Naive B cell (primary cell): ENCODE measurements around the gene FOXO1. TPM values are rescaled to one million over a fixed set of nuclear protein-coding genes. Genes with fewer than 3 reads are reported as not detected.
"Not testable (repeated sequence)": the region's sequence is repeated elsewhere in the genome, so short reads cannot be mapped to it uniquely, and the experiment has no call there.

Source experiments
- ATAC-seq, 2 donors: fragments of 150-1000 bp; cut with Tn5 transposase; 2 replicates each; pipeline ENCODE4 v1.10.0; 2021; ENCODE audit warnings: low read depth in 2 of 2, mild to moderate bottlenecking in 2 of 2, moderate library complexity in 2 of 2
- DNase-seq: peaks from one replicate; pipeline ENCODE4 v3.0.0; 2022
- H3K27ac Mint-ChIP-seq, 6 donors: one replicate each; pipeline ENCODE4 v1.8.0; 2020 to 2022; ENCODE audit warnings: mild to moderate bottlenecking in 6 of 6, mixed read lengths in 6 of 6, moderate library complexity in 5 of 6, inconsistent platforms in 2 of 6
- H3K27me3 Mint-ChIP-seq, 3 donors: one replicate each; pipeline ENCODE4 v1.8.0; 2021 to 2022; ENCODE audit warnings: mixed read lengths in 3 of 3, mild to moderate bottlenecking in 1 of 3
- H3K36me3 Mint-ChIP-seq, 2 donors: one replicate each; pipeline ENCODE4 v1.8.0; 2020 to 2022; ENCODE audit warnings: mixed read lengths in 2 of 2, inconsistent platforms in 1 of 2, mild to moderate bottlenecking in 1 of 2
- H3K4me1 Mint-ChIP-seq, 3 donors: one replicate each; pipeline ENCODE4 v1.8.0; 2020 to 2022; ENCODE audit warnings: mixed read lengths in 3 of 3, inconsistent platforms in 1 of 3, mild to moderate bottlenecking in 1 of 3, moderate library complexity in 1 of 3
- H3K4me3 Mint-ChIP-seq, 8 donors: one replicate each; pipeline ENCODE4 v1.8.0; 2020 to 2022; ENCODE audit warnings: mild to moderate bottlenecking in 8 of 8, mixed read lengths in 8 of 8, moderate library complexity in 8 of 8, inconsistent platforms in 2 of 8
- H3K9me3 Mint-ChIP-seq, 7 donors: one replicate each; pipeline ENCODE4 v1.8.0; 2020 to 2022; ENCODE audit warnings: mixed read lengths in 7 of 7, mild to moderate bottlenecking in 5 of 7, inconsistent platforms in 2 of 7, moderate library complexity in 1 of 7
- polyA plus RNA-seq, 6 donors: library from polyadenylated mRNA; unstranded; fragments of 300-500 nt; fragmentation: Illumina TruSeq; gene quantifications; one replicate each; pipeline ENCODE4 v1.2.3, GENCODE V29; 2021; ENCODE audit warnings: low read depth in 6 of 6

The FOXO1 gene
- 100 to 1,000 TPM in 5 of 6 donors, 10 to 100 TPM in 1; 70.3 to 174 (median 117) TPM for polyA plus RNA-seq

- ATAC-seq, result peak; percentile 68 to 72
Observed at GRCh38 chr13:40666045-40666932, at the start of gene FOXO1. Gene FOXO1, minus strand, starts transcription at chr13:40666641. Its CDS starts 429 bp downstream, at chr13:40666212.

GRCh38 chr13:40714433-40714832 lies 48.0 kb upstream of the FOXO1 start:
- Mint-ChIP-seq H3K9me3 (peaks cover 10 to 24% (median 19%) of the 10 kb centered on the region in 7 donors), H3K36me3 (peaks cover 40 to 46% of the 10 kb centered on the region in 2 donors)
- not testable (repeated sequence) for ATAC-seq, H3K27ac Mint-ChIP-seq, H3K4me1 Mint-ChIP-seq, DNase-seq, H3K4me3 Mint-ChIP-seq, H3K27me3 Mint-ChIP-seq

More at GRCh38 chr13:40666045-40666932, at the start of gene FOXO1:
- Mint-ChIP-seq H3K36me3 (no peaks in the 10 kb centered on the region), H3K9me3 (peaks cover 0 to 2% (median 0%) of the 10 kb centered on the region in 7 donors), H3K4me3 (peak within 1 kb of the TSS; percentile 98 to 99 (median 99)), H3K27me3 (no peaks in the 10 kb centered on the region), H3K27ac (peak within 1 kb of the TSS; percentile 96 to 99 (median 98)), H3K4me1 (peaks cover 24 to 46% (median 43%) of the 10 kb centered on the region in 3 donors)
- peak; percentile 91 for DNase-seq

- ATAC-seq (no peak), DNase-seq (no peak)
- Mint-ChIP-seq H3K9me3 (peaks cover 22 to 52% (median 39%) of the 10 kb centered on the region in 7 donors), H3K36me3 (peaks cover 13 to 30% of the 10 kb centered on the region in 2 donors), H3K4me3 (no peak overlapping the region), H3K4me1 (peaks cover 3 to 7% (median 4%) of the 10 kb centered on the region in 3 donors), H3K27me3 (no peaks in the 10 kb centered on the region), H3K27ac (peak overlapping the region in 1 of 6 donors; percentile 30)
Observed at GRCh38 chr13:40706439-40706838, 40.0 kb upstream of the FOXO1 start.

- H3K9me3 Mint-ChIP-seq, result peaks cover 0 to 4% (median 0%) of the 10 kb centered on the region in 7 donors
- no peak for DNase-seq
- H3K4me1 Mint-ChIP-seq, result peaks cover 7 to 14% (median 8%) of the 10 kb centered on the region in 3 donors
- peak; percentile 28 to 53 for ATAC-seq
- no peaks in the 10 kb centered on the region for H3K36me3 Mint-ChIP-seq
- no peaks in the 10 kb centered on the region for H3K27me3 Mint-ChIP-seq
- no peak overlapping the region for H3K4me3 Mint-ChIP-seq
- H3K27ac Mint-ChIP-seq, result no peak overlapping the region
Observed at GRCh38 chr13:40697711-40698110, 31.3 kb upstream of the FOXO1 start.

- H3K27me3 Mint-ChIP-seq, result no peaks in the 10 kb centered on the region
- H3K36me3 Mint-ChIP-seq, result no peaks in the 10 kb centered on the region
- peaks cover 7 to 14% (median 8%) of the 10 kb centered on the region in 3 donors for H3K4me1 Mint-ChIP-seq
- H3K9me3 Mint-ChIP-seq, result peaks cover 0 to 4% (median 0%) of the 10 kb centered on the region in 7 donors
- no peak overlapping the region for H3K27ac Mint-ChIP-seq
- ATAC-seq (no peak), DNase-seq (no peak)
- H3K4me3 Mint-ChIP-seq, result no peak overlapping the region
Observed at GRCh38 chr13:40694426-40694825, 28.0 kb upstream of the FOXO1 start.

GRCh38 chr13:40692946-40693345 lies 26.5 kb upstream of the FOXO1 start:
- no peak for ATAC-seq
- H3K36me3 Mint-ChIP-seq, result no peaks in the 10 kb centered on the region
- no peaks in the 10 kb centered on the region for H3K27me3 Mint-ChIP-seq
- no peak overlapping the region for H3K4me3 Mint-ChIP-seq
- peaks cover under 1 to 8% (median 1%) of the 10 kb centered on the region in 3 donors for H3K4me1 Mint-ChIP-seq
- peaks cover 0 to 4% (median 0%) of the 10 kb centered on the region in 7 donors for H3K9me3 Mint-ChIP-seq
- no peak overlapping the region for H3K27ac Mint-ChIP-seq
- DNase-seq, result no peak

- Mint-ChIP-seq H3K4me3 (no peak overlapping the region), H3K27ac (no peak overlapping the region), H3K4me1 (no peaks in the 10 kb centered on the region), H3K36me3 (no peaks in the 10 kb centered on the region), H3K9me3 (no peaks in the 10 kb centered on the region), H3K27me3 (no peaks in the 10 kb centered on the region)
- DNase-seq (no peak), ATAC-seq (no peak)
Observed at GRCh38 chr13:40688781-40689180, 22.3 kb upstream of the FOXO1 start.

GRCh38 chr13:40682449-40683240 lies 16.2 kb upstream of the FOXO1 start:
- Mint-ChIP-seq H3K4me3 (peak overlapping the region in 7 of 8 donors; percentile 28 to 79 (median 58)), H3K27ac (peak overlapping the region in 3 of 6 donors; percentile 20 to 93 (median 83)), H3K9me3 (no peaks in the 10 kb centered on the region), H3K4me1 (peaks cover 21 to 28% (median 26%) of the 10 kb centered on the region in 3 donors), H3K36me3 (no peaks in the 10 kb centered on the region), H3K27me3 (no peaks in the 10 kb centered on the region)
- DNase-seq (peak; percentile 32), ATAC-seq (peak; percentile 63 to 65)

- peak overlapping the region in 3 of 6 donors; percentile 2 to 53 (median 31) for H3K27ac Mint-ChIP-seq
- DNase-seq (no peak), ATAC-seq (no peak)
- H3K4me3 Mint-ChIP-seq, result peak overlapping the region in 5 of 8 donors; percentile 4 to 70 (median 63)
- peaks cover 21 to 28% (median 26%) of the 10 kb centered on the region in 3 donors for H3K4me1 Mint-ChIP-seq
- no peaks in the 10 kb centered on the region for H3K9me3 Mint-ChIP-seq
- no peaks in the 10 kb centered on the region for H3K36me3 Mint-ChIP-seq
- no peaks in the 10 kb centered on the region for H3K27me3 Mint-ChIP-seq
Observed at GRCh38 chr13:40681341-40682146, 15.1 kb upstream of the FOXO1 start.

GRCh38 chr13:40680659-40681323 lies 14.3 kb upstream of the FOXO1 start:
- ATAC-seq (no peak), DNase-seq (no peak)
- Mint-ChIP-seq H3K4me1 (peaks cover 21 to 28% (median 26%) of the 10 kb centered on the region in 3 donors), H3K9me3 (no peaks in the 10 kb centered on the region), H3K27me3 (no peaks in the 10 kb centered on the region), H3K36me3 (no peaks in the 10 kb centered on the region), H3K4me3 (peak overlapping the region in 3 of 8 donors; percentile 3 to 67 (median 25)), H3K27ac (peak overlapping the region in 1 of 6 donors; percentile 10)

- DNase-seq (no peak), ATAC-seq (no peak)
- Mint-ChIP-seq H3K27ac (peak overlapping the region in 1 of 6 donors; percentile 49), H3K36me3 (no peaks in the 10 kb centered on the region), H3K4me1 (peaks cover 21 to 28% (median 26%) of the 10 kb centered on the region in 3 donors), H3K4me3 (no peak overlapping the region), H3K9me3 (no peaks in the 10 kb centered on the region), H3K27me3 (no peaks in the 10 kb centered on the region)
Observed at GRCh38 chr13:40679480-40679985, 13.1 kb upstream of the FOXO1 start.

- no peaks in the 10 kb centered on the region for H3K36me3 Mint-ChIP-seq
- H3K4me3 Mint-ChIP-seq, result no peak overlapping the region
- ATAC-seq (no peak), DNase-seq (no peak)
- no peaks in the 10 kb centered on the region for H3K9me3 Mint-ChIP-seq
- no peaks in the 10 kb centered on the region for H3K27me3 Mint-ChIP-seq
- H3K27ac Mint-ChIP-seq, result no peak overlapping the region
- peaks cover 20 to 27% (median 21%) of the 10 kb centered on the region in 3 donors for H3K4me1 Mint-ChIP-seq
Observed at GRCh38 chr13:40677064-40677463, 10.6 kb upstream of the FOXO1 start.
